Left lung (tissue), 10 donors: ENCODE measurements around the gene TMEM214. TPM values are rescaled to one million over a fixed set of nuclear protein-coding genes. Genes with fewer than 3 reads are reported as not detected.

Experiments
- ATAC-seq: fragments of 200-7000 bp; cut with Tn5 transposase; one replicate; pipeline ENCODE4 v1.9.1; 2020; ENCODE audit warnings: moderate library complexity
- DNase-seq, 4 donors: peaks; one replicate each; pipeline ENCODE4 v3.0.0-alpha.2; 2013 to 2020
- H3K27ac ChIP-seq, 2 donors: fragments of 200-600 bp; sonication (generic) in 1 of 2; one replicate each; pipeline versions ENCODE4 v1.5.0 to v1.8.0; 2020 to 2021
- H3K27me3 ChIP-seq, 2 donors: fragments of 200-600 bp; sonication (generic) in 1 of 2; one replicate each; pipeline versions ENCODE4 v1.5.0 to v1.8.0; 2020 to 2021
- H3K36me3 ChIP-seq, 2 donors: fragments of 200-600 bp; sonication (generic) in 1 of 2; one replicate each; pipeline versions ENCODE4 v1.5.0 to v1.8.0; 2020 to 2021
- H3K4me1 ChIP-seq, 2 donors: fragments of 200-600 bp; one replicate each; pipeline ENCODE4 v1.8.0; 2021
- H3K4me3 ChIP-seq, 2 donors: fragments of 200-600 bp; sonication (generic) in 1 of 2; one replicate each; pipeline versions ENCODE4 v1.5.0 to v1.8.0; 2020 to 2021; ENCODE audit warnings: mild to moderate bottlenecking in 1 of 2
- H3K9me3 ChIP-seq, 2 donors: fragments of 200-600 bp; sonication (generic) in 1 of 2; one replicate each; pipeline versions ENCODE4 v1.5.0 to v1.8.0; 2020 to 2021
- CTCF ChIP-seq, 2 donors: fragments of 200-600 bp; sonication (generic) in 1 of 2; IDR thresholded peaks; one replicate each; pipeline versions ENCODE4 v1.5.0 to v1.8.0; 2021; ENCODE audit warnings: antibody characterized with exemption in 2 of 2
- intact Hi-C, 2 donors: fragments of 100-400 bp; cut with DNase I; formaldehyde crosslinking; loops; one replicate each; pipeline versions ENCODE4 v1.11.2 to v1.14.2; 2022
- polyA plus RNA-seq, 6 donors: library from polyadenylated mRNA; unstranded; fragments of 120-200 nt; gene quantifications; one replicate each; pipeline ENCODE4 v1.2.1, GENCODE V29; 2013; ENCODE audit not compliant: insufficient read length in 6 of 6
- total RNA-seq, 2 donors: library from RNA; stranded (reverse); fragmentation: NEBNext Ultra II Directional; extraction: Animal tissue kit (Norgen Biotek cat#: 25700); gene quantifications; one replicate each; pipeline ENCODE4 v1.2.1, GENCODE V29; 2021
- donor health status: DM: no; HTN: yes; CAD: no.
- donor health status: DM: no; HTN: no; CAD: no.

The TMEM214 gene
- total and polyA plus RNA-seq, 8 donors, result 59.8 to 105 (median 73.9) TPM

- Histone ChIP-seq H3K4me1 (peaks cover 15 to 22% of the 10 kb centered on the region in 2 donors), H3K4me3 (no peak overlapping the region), H3K36me3 (peaks cover 5 to 85% of the 10 kb centered on the region in 2 donors), H3K9me3 (no peaks in the 10 kb centered on the region), H3K27ac (no peak overlapping the region), H3K27me3 (no peaks in the 10 kb centered on the region)
- no peak for TF ChIP-seq CTCF (IDR thresholded peaks at IDR 0.05)
- ATAC-seq, result no peak
- intact Hi-C loops, result loop anchor here in 1 of 2 donors (10.0 kb wide), 1 partner anchor 47 kb away; the partner anchor contains the start of gene KHK
- no peak for DNase-seq
These were observed 5.2 kb downstream of the TMEM214 start for GRCh38 chr2:27038012-27038411.

- Histone ChIP-seq H3K9me3 (no peaks in the 10 kb centered on the region), H3K4me1 (peaks cover 11 to 16% of the 10 kb centered on the region in 2 donors), H3K27ac (no peak overlapping the region), H3K36me3 (peaks cover 5 to 89% of the 10 kb centered on the region in 2 donors), H3K27me3 (no peaks in the 10 kb centered on the region), H3K4me3 (no peak overlapping the region)
- ATAC-seq (no peak), DNase-seq (no peak)
- TF ChIP-seq CTCF (IDR thresholded peaks at IDR 0.05), result no peak
- intact Hi-C loops, result loop anchor here in 1 of 2 donors (10.0 kb wide), 1 partner anchor 46 kb away; the partner anchor contains the start of gene KHK
These were observed 6.0 kb downstream of the TMEM214 start for GRCh38 chr2:27038631-27039339.

GRCh38 chr2:27039426-27039825, 6.7 kb downstream of the TMEM214 start:
- H3K36me3 ChIP-seq, result peaks cover 5 to 89% of the 10 kb centered on the region in 2 donors
- intact Hi-C loops, result loop anchor here in 1 of 2 donors (10.0 kb wide), 1 partner anchor 45 kb away; the partner anchor contains the start of gene KHK

GRCh38 chr2:27039871-27040270, 7.1 kb downstream of the TMEM214 start:
- Histone ChIP-seq H3K27me3 (no peaks in the 10 kb centered on the region), H3K27ac (no peak overlapping the region), H3K4me1 (peaks cover 2 to 5% of the 10 kb centered on the region in 2 donors), H3K9me3 (no peaks in the 10 kb centered on the region), H3K36me3 (peaks cover 5 to 86% of the 10 kb centered on the region in 2 donors), H3K4me3 (no peak overlapping the region)
- ATAC-seq, result no peak
- DNase-seq, result no peak
- intact Hi-C loops, result loop anchor here in 1 of 2 donors (10.0 kb wide), 1 partner anchor 45 kb away; the partner anchor contains the start of gene KHK
- TF ChIP-seq CTCF (IDR thresholded peaks at IDR 0.05), result no peak

More at GRCh38 chr2:27039426-27039825, 6.7 kb downstream of the TMEM214 start:
- ATAC-seq (no peak), DNase-seq (no peak)
- no peak overlapping the region for H3K4me3 ChIP-seq
- no peaks in the 10 kb centered on the region for H3K27me3 ChIP-seq
- peaks cover 5 to 10% of the 10 kb centered on the region in 2 donors for H3K4me1 ChIP-seq
- H3K9me3 ChIP-seq, result no peaks in the 10 kb centered on the region
- TF ChIP-seq CTCF (IDR thresholded peaks at IDR 0.05), result no peak
- no peak overlapping the region for H3K27ac ChIP-seq

GRCh38 chr2:27040282-27040681, 7.5 kb downstream of the TMEM214 start:
- TF ChIP-seq CTCF (IDR thresholded peaks at IDR 0.05), result no peak
- DNase-seq (no peak), ATAC-seq (no peak)
- no peaks in the 10 kb centered on the region for H3K27me3 ChIP-seq
- H3K9me3 ChIP-seq, result no peaks in the 10 kb centered on the region
- peaks cover 0 to 1% of the 10 kb centered on the region in 2 donors for H3K4me1 ChIP-seq
- peaks cover 5 to 81% of the 10 kb centered on the region in 2 donors for H3K36me3 ChIP-seq
- no peak overlapping the region for H3K4me3 ChIP-seq
- H3K27ac ChIP-seq, result no peak overlapping the region
- intact Hi-C loops, result no loop called here
